Fibroblast of the conjunctiva (primary cell): ENCODE measurements around the gene TPGS1.
"Not testable (repeated sequence)": the region's sequence is repeated elsewhere in the genome, so short reads cannot be mapped to it uniquely, and the experiment has no call there.

Experiments
- DNase-seq: peaks from one replicate; pipeline ENCODE4 v3.0.0-alpha.2; 2010; ENCODE audit warnings: low read depth

TPGS1 gene

GRCh38 chr19:478236-478903, 28.9 kb upstream of the TPGS1 start:
- DNase-seq: no peak

- DNase-seq: no peak
Measured at GRCh38 chr19:478976-479375, 28.3 kb upstream of the TPGS1 start.

GRCh38 chr19:480016-480855, 27.1 kb upstream of the TPGS1 start:
- no peak for DNase-seq

- DNase-seq: not testable (repeated sequence)
Measured at GRCh38 chr19:481100-481499, 26.2 kb upstream of the TPGS1 start.

- no peak for DNase-seq
Measured at GRCh38 chr19:482186-483041, 24.9 kb upstream of the TPGS1 start.

GRCh38 chr19:483332-484072, 23.8 kb upstream of the TPGS1 start:
- no peak for DNase-seq

- DNase-seq: no peak
Measured at GRCh38 chr19:484494-484893, 22.8 kb upstream of the TPGS1 start.

- no peak for DNase-seq
Measured at GRCh38 chr19:485077-485476, 22.2 kb upstream of the TPGS1 start.

GRCh38 chr19:485583-486236, 21.6 kb upstream of the TPGS1 start:
- DNase-seq: no peak

- peak; percentile 91 for DNase-seq
Measured at GRCh38 chr19:488505-489417, 18.5 kb upstream of the TPGS1 start.

- DNase-seq: no peak
Measured at GRCh38 chr19:489418-490196, 17.7 kb upstream of the TPGS1 start.

- DNase-seq: no peak
Measured at GRCh38 chr19:491146-491741, 16.1 kb upstream of the TPGS1 start.

- no peak for DNase-seq
Measured at GRCh38 chr19:492091-492531, 15.2 kb upstream of the TPGS1 start.

GRCh38 chr19:493391-494170, 13.7 kb upstream of the TPGS1 start:
- DNase-seq: no peak

GRCh38 chr19:494171-495080, 12.9 kb upstream of the TPGS1 start:
- no peak for DNase-seq

GRCh38 chr19:495081-495401, 12.3 kb upstream of the TPGS1 start:
- DNase-seq: no peak

- DNase-seq: no peak
Measured at GRCh38 chr19:495402-496111, 11.7 kb upstream of the TPGS1 start.
